BLaER1 treated with 17β-estradiol and CSF1 and Interleukin-3, amounts not matched to agents 10 nM and 100 nM (cell line): ENCODE results near the gene STYXL1.
"Not testable (repeated sequence)": the region's sequence is repeated elsewhere in the genome, so short reads cannot be mapped to it uniquely, and the experiment has no call there.

Experiments used
- H3K27ac ChIP-seq, 11 experiments: shearing (Covaris generic); formaldehyde crosslinking; 2 replicates each; pipeline ENCODE4 v1.8.1; 2022
- H3K27me3 ChIP-seq, 11 experiments: shearing (Covaris generic); formaldehyde crosslinking; 2 replicates each; pipeline ENCODE4 v1.8.1; 2022
- H3K36me3 ChIP-seq, 11 experiments: shearing (Covaris generic); formaldehyde crosslinking; 2 replicates each; pipeline ENCODE4 v1.8.1; 2022
- H3K4me1 ChIP-seq, 10 experiments: shearing (Covaris generic); formaldehyde crosslinking; 2 replicates each; pipeline ENCODE4 v1.8.1; 2022
- H3K4me2 ChIP-seq, 11 experiments: shearing (Covaris generic); formaldehyde crosslinking; 2 replicates each; pipeline ENCODE4 v1.8.1; 2022
- H3K4me3 ChIP-seq, 10 experiments: shearing (Covaris generic); formaldehyde crosslinking; 2 replicates each; pipeline ENCODE4 v1.8.1; 2022
- H3K9ac ChIP-seq, 11 experiments: shearing (Covaris generic); formaldehyde crosslinking; 2 replicates each; pipeline ENCODE4 v1.8.1; 2022
- H3K9me3 ChIP-seq, 11 experiments: shearing (Covaris generic); formaldehyde crosslinking; replicated peaks in 1 of 11; 2 replicates each; pipeline ENCODE4 v1.8.1; 2022
- H4K20me1 ChIP-seq, 11 experiments: shearing (Covaris generic); formaldehyde crosslinking; 2 replicates each; pipeline ENCODE4 v1.8.1; 2022
- Cebpa-rat ChIP-seq, 11 experiments: shearing (Covaris generic); IDR thresholded peaks; 2 replicates each; pipeline ENCODE4 v1.8.1; 2022

Gene STYXL1

DNA sequence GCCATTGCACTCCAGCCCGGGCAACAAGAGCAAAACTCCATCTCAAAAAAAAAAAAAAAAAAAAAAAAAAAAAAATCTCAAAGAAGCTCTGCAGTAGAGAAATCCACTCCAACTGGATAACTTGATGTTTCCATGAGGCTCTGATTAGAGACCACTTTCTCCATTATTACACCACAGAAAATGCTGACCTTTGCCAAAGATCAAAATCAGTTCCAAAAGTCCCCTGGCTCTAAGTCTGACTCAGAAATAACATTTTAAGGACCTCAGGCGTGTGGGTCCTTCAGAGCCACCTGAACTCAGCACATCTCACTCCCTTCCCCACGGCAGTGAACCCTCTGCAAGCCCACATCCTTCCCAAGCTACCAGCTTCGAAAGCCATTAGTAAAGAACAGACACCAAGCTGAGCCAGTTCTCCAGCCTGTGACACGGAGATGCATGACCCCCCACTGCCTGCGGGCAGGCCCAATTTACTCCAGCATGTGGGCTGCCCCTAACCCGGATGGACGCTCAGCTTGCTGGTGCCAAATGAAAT is 39.6 kb downstream of the STYXL1 start:
- Histone ChIP-seq H3K9ac (peak overlapping the region in 8 of 11 experiments; percentile 3 to 64 (median 50); a peak in 8 of 22 replicates), H3K4me3 (0 out of 20 replicates have a peak overlapping the region, but pooled peaks of 1 of the 10 experiments have one; percentile 44), H4K20me1 (peaks cover 33 to 93% (median 51%) of the 10 kb centered on the region in 11 experiments; a peak in 19 of 22 replicates), H3K27ac (peak overlapping the region in 10 of 11 experiments; percentile 0 to 76 (median 62); a peak in 18 of 22 replicates), H3K9me3 (no peaks in the 10 kb centered on the region), H3K4me2 (peak overlapping the region; percentile 63 to 94 (median 89)), H3K4me1 (peaks cover 52 to 59% (median 57%) of the 10 kb centered on the region in 10 experiments), H3K36me3 (peaks cover 21 to 61% (median 37%) of the 10 kb centered on the region in 11 experiments), H3K27me3 (peaks cover 0 to 9% (median 0%) of the 10 kb centered on the region in 11 experiments; a peak in 1 of 22 replicates)
- TF ChIP-seq Cebpa-rat (IDR thresholded peaks at IDR 0.05): no peak

DNA sequence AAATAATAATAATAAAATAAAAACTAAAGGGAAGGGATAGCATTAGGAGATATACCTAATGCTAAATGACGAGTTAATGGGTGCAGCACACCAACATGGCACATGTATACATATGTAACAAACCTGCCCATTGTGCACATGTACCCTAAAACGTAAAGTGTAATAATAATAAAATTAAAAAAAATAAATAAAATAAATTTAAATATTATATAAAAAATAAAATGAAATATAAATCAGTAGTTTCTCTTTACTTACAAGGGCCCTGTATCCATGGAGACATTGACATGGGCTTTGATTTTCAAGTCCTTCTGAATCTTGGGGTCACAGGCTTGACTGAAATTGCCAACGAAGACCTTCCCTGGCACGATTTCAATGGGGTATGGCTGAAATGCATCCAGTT is 42.8 kb downstream of the STYXL1 start:
- Histone ChIP-seq H4K20me1 (peaks cover 27 to 88% (median 31%) of the 10 kb centered on the region in 11 experiments; a peak in 18 of 22 replicates), H3K36me3 (peaks cover 47 to 73% (median 56%) of the 10 kb centered on the region in 11 experiments), H3K4me1 (peaks cover 25 to 31% (median 29%) of the 10 kb centered on the region in 10 experiments)
- not testable (repeated sequence) for H3K4me2 ChIP-seq, H3K9ac ChIP-seq, H3K27ac ChIP-seq, H3K4me3 ChIP-seq, H3K27me3 ChIP-seq, H3K9me3 ChIP-seq

DNA sequence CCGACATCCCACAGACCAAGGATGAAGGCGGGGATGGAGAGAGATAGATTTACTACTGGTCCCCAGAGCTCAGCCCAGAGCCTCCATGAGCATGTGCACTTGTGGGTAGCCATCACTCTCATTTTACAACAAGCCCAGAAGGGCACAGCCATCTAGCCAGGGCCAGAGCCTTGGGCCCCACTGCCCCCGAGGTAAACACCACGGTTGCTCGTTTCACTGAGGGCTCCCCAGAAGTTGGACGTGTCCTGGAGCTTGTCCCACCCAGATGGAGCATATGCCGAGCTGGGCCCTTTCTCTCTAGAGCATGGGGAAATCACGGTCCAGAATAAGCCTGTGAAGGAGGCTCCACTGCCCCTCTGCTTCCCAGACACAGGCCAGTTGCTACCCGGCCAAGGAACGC is 44.4 kb downstream of the STYXL1 start:
- peaks cover 15 to 74% (median 20%) of the 10 kb centered on the region in 11 experiments; a peak in 18 of 22 replicates for H4K20me1 ChIP-seq
- no peak overlapping the region for H3K4me2 ChIP-seq
- no peak for TF ChIP-seq Cebpa-rat (IDR thresholded peaks at IDR 0.05)
- no peak overlapping the region for H3K4me3 ChIP-seq
- H3K27ac ChIP-seq: no peak overlapping the region
- no peak overlapping the region for H3K9ac ChIP-seq
- H3K4me1 ChIP-seq: peaks cover 10 to 18% (median 13%) of the 10 kb centered on the region in 10 experiments
- peaks cover 54 to 90% (median 68%) of the 10 kb centered on the region in 11 experiments for H3K36me3 ChIP-seq
- H3K27me3 ChIP-seq: peaks cover 0 to 9% (median 0%) of the 10 kb centered on the region in 11 experiments; a peak in 1 of 22 replicates
- H3K9me3 ChIP-seq: peaks cover 0 to 5% (median under 1%) of the 10 kb centered on the region in 11 experiments; a peak in 11 of 22 replicates

DNA sequence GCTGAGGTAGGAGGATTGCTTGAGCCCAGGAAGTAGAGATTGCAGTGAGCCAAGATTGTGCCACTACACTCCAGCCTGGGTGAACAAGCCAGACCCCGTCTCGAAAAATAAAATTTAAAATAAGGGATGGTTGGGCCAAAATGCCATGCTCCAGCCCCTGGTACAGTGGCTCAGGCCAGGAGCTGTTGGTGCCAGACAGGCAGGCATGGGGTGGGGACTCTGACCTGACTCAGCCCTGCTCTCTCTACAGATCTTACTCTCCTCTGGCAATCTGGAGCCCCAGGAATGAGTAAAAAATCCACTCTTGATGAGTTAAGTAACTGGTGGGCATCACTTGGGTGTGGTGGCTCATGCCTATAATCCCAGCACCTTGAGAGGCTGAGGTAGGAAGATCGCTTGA is 45.0 kb downstream of the STYXL1 start:
- no peak overlapping the region for H3K9ac ChIP-seq
- H3K9me3 ChIP-seq: peaks cover 0 to 9% (median 6%) of the 10 kb centered on the region in 11 experiments; a peak in 12 of 22 replicates
- no peak overlapping the region for H3K4me2 ChIP-seq
- peaks cover 0 to 9% (median 0%) of the 10 kb centered on the region in 11 experiments; a peak in 1 of 22 replicates for H3K27me3 ChIP-seq
- no peak overlapping the region for H3K4me3 ChIP-seq
- peaks cover 6 to 18% (median 8%) of the 10 kb centered on the region in 10 experiments for H3K4me1 ChIP-seq
- no peak overlapping the region for H3K27ac ChIP-seq
- H4K20me1 ChIP-seq: peaks cover 9 to 68% (median 15%) of the 10 kb centered on the region in 11 experiments; a peak in 18 of 22 replicates
- H3K36me3 ChIP-seq: peaks cover 58 to 95% (median 71%) of the 10 kb centered on the region in 11 experiments
- TF ChIP-seq Cebpa-rat (IDR thresholded peaks at IDR 0.05): no peak

DNA sequence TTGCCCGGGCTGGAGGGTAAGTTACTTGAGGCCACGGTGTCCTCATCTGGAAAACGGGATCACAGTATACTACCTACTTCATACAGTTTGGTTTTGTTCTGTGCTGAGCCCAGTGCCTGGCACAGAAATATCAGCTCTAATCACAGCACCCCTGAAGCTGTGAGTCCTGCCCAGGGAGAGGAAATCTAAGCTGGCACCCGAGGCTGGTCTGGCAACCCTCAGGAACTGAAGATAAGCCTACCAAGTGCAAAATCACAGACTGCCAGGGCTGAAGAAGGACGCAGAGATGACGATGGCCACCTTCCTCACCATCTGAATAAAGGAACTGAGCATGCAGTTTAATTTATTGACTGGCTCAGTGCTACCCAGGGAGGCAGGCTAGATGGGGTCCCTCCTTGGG is 45.7 kb downstream of the STYXL1 start:
- Histone ChIP-seq H3K4me3 (no peak overlapping the region), H3K36me3 (peaks cover 58 to 91% (median 71%) of the 10 kb centered on the region in 11 experiments), H3K9me3 (peaks cover 0 to 12% (median 6%) of the 10 kb centered on the region in 11 experiments; a peak in 12 of 22 replicates), H3K4me1 (peaks cover 6 to 19% (median 8%) of the 10 kb centered on the region in 10 experiments), H3K9ac (no peak overlapping the region), H3K27ac (no peak overlapping the region), H4K20me1 (peaks cover 3 to 61% (median 8%) of the 10 kb centered on the region in 11 experiments; a peak in 17 of 22 replicates), H3K27me3 (peaks cover 0 to 3% (median 0%) of the 10 kb centered on the region in 11 experiments; a peak in 1 of 22 replicates), H3K4me2 (no peak overlapping the region)
- TF ChIP-seq Cebpa-rat (IDR thresholded peaks at IDR 0.05): no peak

DNA sequence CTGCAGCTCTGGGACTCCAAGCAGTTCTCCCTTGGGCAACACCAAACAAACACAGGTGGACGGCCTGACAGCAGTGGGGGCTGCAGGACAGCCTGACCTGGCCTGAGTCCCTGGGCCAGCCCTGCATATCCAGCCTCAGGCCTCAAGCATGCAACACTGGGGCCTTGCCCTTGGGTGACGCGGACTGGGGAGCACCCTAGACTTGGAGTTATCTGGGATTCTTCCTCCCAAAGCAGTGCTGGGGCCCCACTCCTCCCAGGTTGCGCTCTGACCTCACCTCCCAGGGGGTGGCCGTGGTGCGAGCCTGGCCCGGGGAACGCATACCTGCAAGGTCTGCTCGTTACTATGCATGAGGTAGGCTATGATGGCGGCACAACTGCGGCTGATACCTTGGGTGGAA is 47.2 kb downstream of the STYXL1 start:
- H3K4me2 ChIP-seq: no peak overlapping the region
- no peak overlapping the region for H3K9ac ChIP-seq
- H3K9me3 ChIP-seq: peaks cover 0 to 12% (median 6%) of the 10 kb centered on the region in 11 experiments; a peak in 12 of 22 replicates
- H3K36me3 ChIP-seq: peaks cover 67 to 92% (median 82%) of the 10 kb centered on the region in 11 experiments
- peaks cover 0 to 46% (median 0%) of the 10 kb centered on the region in 11 experiments; a peak in 9 of 22 replicates for H4K20me1 ChIP-seq
- no peaks in the 10 kb centered on the region for H3K27me3 ChIP-seq
- no peak for TF ChIP-seq Cebpa-rat (IDR thresholded peaks at IDR 0.05)
- H3K4me1 ChIP-seq: peaks cover 11 to 31% (median 18%) of the 10 kb centered on the region in 10 experiments
- no peak overlapping the region for H3K4me3 ChIP-seq
- H3K27ac ChIP-seq: no peak overlapping the region

DNA sequence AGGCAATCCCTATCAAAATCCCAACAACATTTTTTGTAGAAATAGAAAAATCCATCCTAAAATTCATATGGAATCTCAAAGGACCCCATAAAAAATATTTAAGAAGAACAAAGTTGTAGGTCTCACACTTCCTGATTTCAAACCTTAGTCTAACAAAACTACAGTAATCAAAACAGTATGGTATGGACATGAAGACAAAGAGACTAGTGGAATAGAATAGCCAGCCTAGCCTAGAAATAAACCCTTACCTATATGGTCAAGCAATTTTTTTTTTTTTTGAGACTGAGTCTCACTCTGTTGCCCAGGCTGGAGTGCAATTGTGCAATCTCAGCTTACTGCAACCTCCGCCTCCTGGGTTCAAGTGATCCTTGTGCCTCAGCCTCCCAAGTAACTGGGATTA is 49.8 kb downstream of the STYXL1 start:
- Histone ChIP-seq H3K4me3 (no peak overlapping the region; a peak in 1 of 20 replicates), H3K9ac (no peak overlapping the region), H3K27ac (peak overlapping the region in 4 of 11 experiments; percentile 52 to 62 (median 59); a peak in 7 of 22 replicates), H3K36me3 (peaks cover 46 to 71% (median 59%) of the 10 kb centered on the region in 11 experiments), H3K4me1 (peaks cover 21 to 46% (median 31%) of the 10 kb centered on the region in 10 experiments), H3K4me2 (peak overlapping the region in 4 of 11 experiments; percentile 63 to 73 (median 66); a peak in 6 of 22 replicates), H3K27me3 (no peaks in the 10 kb centered on the region), H3K9me3 (peaks cover 0 to 12% (median 6%) of the 10 kb centered on the region in 11 experiments; a peak in 12 of 22 replicates), H4K20me1 (peaks cover 0 to 30% (median 0%) of the 10 kb centered on the region in 11 experiments; a peak in 11 of 22 replicates)
- TF ChIP-seq Cebpa-rat (IDR thresholded peaks at IDR 0.05): peak in 1 of 11 experiments; percentile 39; a peak in 1 of 22 replicates

DNA sequence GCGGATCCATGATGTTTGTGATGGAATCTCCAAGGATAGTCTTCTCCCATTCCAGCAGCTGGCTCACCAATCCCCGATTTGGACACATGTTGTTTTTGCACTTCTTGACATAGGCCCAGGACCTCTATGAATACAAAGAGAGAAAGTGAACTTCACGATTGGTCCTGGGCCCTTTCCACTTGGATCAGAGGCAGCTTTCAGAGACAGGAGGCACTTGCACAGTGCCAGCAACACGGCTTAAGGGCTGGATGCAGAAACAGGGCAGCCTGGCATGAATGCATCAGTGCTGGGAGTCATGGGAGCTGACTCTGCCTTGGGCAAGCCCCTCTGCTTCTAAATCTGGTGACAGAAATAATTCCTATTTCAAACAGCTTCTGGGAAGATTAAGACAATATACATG is 51.3 kb downstream of the STYXL1 start:
- H3K27me3 ChIP-seq: no peaks in the 10 kb centered on the region
- peak overlapping the region in 10 of 11 experiments; percentile 16 to 62 (median 56); a peak in 17 of 22 replicates for H3K27ac ChIP-seq
- peak overlapping the region in 9 of 11 experiments; percentile 47 to 73 (median 63); a peak in 15 of 22 replicates for H3K4me2 ChIP-seq
- peak overlapping the region in 5 of 11 experiments; percentile 13 to 35 (median 27); a peak in 6 of 22 replicates for H3K9ac ChIP-seq
- peaks cover 34 to 64% (median 46%) of the 10 kb centered on the region in 11 experiments for H3K36me3 ChIP-seq
- no peak overlapping the region for H3K4me3 ChIP-seq
- peaks cover 21 to 48% (median 31%) of the 10 kb centered on the region in 10 experiments for H3K4me1 ChIP-seq
- H4K20me1 ChIP-seq: peaks cover 0 to 29% (median 0%) of the 10 kb centered on the region in 11 experiments; a peak in 7 of 22 replicates
- peaks cover 0 to 12% (median 6%) of the 10 kb centered on the region in 11 experiments; a peak in 12 of 22 replicates for H3K9me3 ChIP-seq
- TF ChIP-seq Cebpa-rat (IDR thresholded peaks at IDR 0.05): no peak

DNA sequence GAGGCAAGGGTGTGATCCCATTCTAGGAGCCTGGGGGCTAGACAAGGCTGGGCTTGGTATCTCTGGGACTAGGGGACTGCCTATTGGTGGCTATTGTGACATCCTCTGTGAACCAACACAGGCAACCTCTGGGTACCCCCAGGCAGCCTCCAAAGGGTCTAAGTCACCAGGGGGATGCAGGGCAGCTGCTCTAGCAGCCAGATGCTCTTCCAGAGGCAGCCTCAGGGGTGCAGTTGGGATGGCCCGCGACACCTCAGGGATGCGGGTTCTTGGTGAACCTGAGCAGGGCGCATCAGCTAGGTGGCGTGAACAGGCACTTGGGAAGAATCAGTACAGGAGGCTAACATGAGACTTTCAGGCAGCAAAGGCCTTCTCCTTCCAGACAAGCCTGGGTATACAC is 51.8 kb downstream of the STYXL1 start:
- peaks cover 0 to 12% (median 6%) of the 10 kb centered on the region in 11 experiments; a peak in 12 of 22 replicates for H3K9me3 ChIP-seq
- no peak overlapping the region; a peak in 3 of 22 replicates for H3K4me2 ChIP-seq
- no peak for TF ChIP-seq Cebpa-rat (IDR thresholded peaks at IDR 0.05)
- H3K27me3 ChIP-seq: no peaks in the 10 kb centered on the region
- H3K27ac ChIP-seq: peak overlapping the region in 5 of 11 experiments; percentile 31 to 62 (median 55); a peak in 5 of 22 replicates
- H3K4me3 ChIP-seq: no peak overlapping the region
- H3K36me3 ChIP-seq: peaks cover 30 to 60% (median 42%) of the 10 kb centered on the region in 11 experiments
- peaks cover 21 to 48% (median 29%) of the 10 kb centered on the region in 10 experiments for H3K4me1 ChIP-seq
- H3K9ac ChIP-seq: no peak overlapping the region
- H4K20me1 ChIP-seq: peaks cover 0 to 31% (median 0%) of the 10 kb centered on the region in 11 experiments; a peak in 7 of 22 replicates
